SU-DHL-6 (cell line): ENCODE results near the gene ITGB7.

Source experiments
- H2AFZ ChIP-seq: fragments of 200-600 bp; sonication (generic); 2 replicates; pipeline ENCODE4 v1.6.1; 2014; ENCODE audit warnings: low read depth, mild to moderate bottlenecking, moderate library complexity, mixed read lengths, antibody characterized with exemption, low read length; ENCODE audit not compliant: severe bottlenecking
- H3F3A ChIP-seq: fragments of 200-600 bp; shearing (Covaris generic); 2 replicates; pipeline ENCODE4 v1.6.0; 2016; ENCODE audit warnings: antibody characterized with exemption, mild to moderate bottlenecking; ENCODE audit not compliant: insufficient read depth
- H3K27ac ChIP-seq: fragments of 200-600 bp; sonication (generic); 2 replicates; pipeline ENCODE4 v1.5.1; 2016; ENCODE audit warnings: low read depth, mild to moderate bottlenecking, low read length, moderate library complexity, mixed read lengths
- H3K27me3 ChIP-seq: fragments of 200-600 bp; sonication (generic), shearing (Covaris generic); 2 replicates; pipeline ENCODE4 v1.6.0; 2014; ENCODE audit warnings: mild to moderate bottlenecking, low read length
- H3K36me3 ChIP-seq: fragments of 200-600 bp; sonication (generic); 2 replicates; pipeline ENCODE4 v1.6.1; 2014; ENCODE audit warnings: mild to moderate bottlenecking, low read length, mixed read lengths
- H3K4me2 ChIP-seq: fragments of 300-600, 200-600 bp; shearing (Covaris generic), sonication (generic); 2 replicates; pipeline ENCODE4 v1.6.0; 2014; ENCODE audit warnings: low read length, low read depth, mild to moderate bottlenecking; ENCODE audit not compliant: poor library complexity, severe bottlenecking
- H3K4me3 ChIP-seq: fragments of 200-600 bp; sonication (generic); 2 replicates; pipeline ENCODE4 v1.5.1; 2014; ENCODE audit warnings: antibody characterized with exemption, low read length, mild to moderate bottlenecking, mixed read lengths; ENCODE audit not compliant: insufficient read depth, poor library complexity, severe bottlenecking
- H3K79me2 ChIP-seq: fragments of 200-600 bp; sonication (generic); 2 replicates; pipeline ENCODE4 v1.6.1; 2014; ENCODE audit warnings: mild to moderate bottlenecking, low read length, moderate library complexity; ENCODE audit not compliant: insufficient read depth
- H3K9ac ChIP-seq: fragments of 200-600 bp; sonication (generic); 2 replicates; pipeline ENCODE4 v1.7.0; 2014; ENCODE audit warnings: mild to moderate bottlenecking, low read length
- H3K9me2 ChIP-seq: fragments of 200-600 bp; sonication (generic); replicated peaks from 2 replicates; pipeline ENCODE4 v1.6.1; 2014; ENCODE audit warnings: low read length; ENCODE audit not compliant: insufficient read depth
- H3K9me3 ChIP-seq: fragments of 200-600 bp; sonication (generic); 2 replicates; pipeline ENCODE4 v1.6.1; 2014; ENCODE audit warnings: low read length, mixed read lengths; ENCODE audit not compliant: insufficient read depth
- H4K20me1 ChIP-seq: fragments of 200-600 bp; sonication (generic); 2 replicates; pipeline ENCODE4 v1.6.1; 2014; ENCODE audit warnings: low read depth, mild to moderate bottlenecking, antibody characterized with exemption, low read length, moderate library complexity, mixed read lengths
- EZH2phosphoT487 ChIP-seq: fragments of 200-600 bp; sonication (generic), shearing (Covaris generic); conservative IDR thresholded peaks from 2 replicates; pipeline ENCODE4 v1.6.1; 2018; ENCODE audit warnings: mild to moderate bottlenecking, antibody characterized with exemption, low read length, moderate library complexity, mixed read lengths
- TF ChIP-seq, protein P1 (sequence below): fragments of 200-600 bp; sonication (generic); IDR thresholded peaks from one replicate; pipeline ENCODE4 v1.5.1; 2017; ENCODE audit warnings: antibody characterized with exemption, mild to moderate bottlenecking, low read length, moderate library complexity; ENCODE audit not compliant: insufficient read depth, poor library complexity, severe bottlenecking

ITGB7 gene

DNA sequence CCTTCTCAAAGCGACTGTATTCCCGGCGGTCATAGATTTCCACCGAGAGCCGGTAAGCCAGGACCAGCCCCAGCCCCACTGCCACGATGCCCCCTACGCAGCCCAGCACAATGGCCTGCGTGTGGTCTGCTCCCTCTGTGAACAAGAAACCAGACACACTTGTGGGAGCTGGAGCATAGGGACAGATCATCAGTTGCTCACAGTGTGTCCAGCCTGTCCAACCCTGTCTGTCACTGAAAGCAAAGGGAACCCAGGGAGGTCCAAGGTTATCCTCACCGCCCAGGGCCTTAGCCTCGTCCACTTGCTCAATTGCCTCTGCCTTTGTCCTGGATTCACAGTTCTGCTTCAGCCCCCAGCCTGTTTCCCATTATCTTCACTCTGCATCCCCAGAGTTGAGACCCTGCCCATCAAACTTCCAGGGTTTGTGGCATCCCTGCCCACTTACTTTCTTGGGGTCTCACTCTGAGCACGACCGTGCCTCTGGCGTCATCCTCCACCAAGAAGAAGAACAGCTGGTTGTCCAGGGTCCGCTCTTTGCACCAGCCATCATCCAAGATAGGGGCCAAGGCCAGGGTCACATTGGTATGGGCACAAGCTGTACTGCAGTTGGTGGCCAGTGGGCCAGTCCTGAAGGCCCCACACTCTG is 15.0 kb downstream of the ITGB7 start:
- H3K9me2 ChIP-seq: no peaks in the 10 kb centered on the region
- no peaks in the 10 kb centered on the region for H3K79me2 ChIP-seq
- H3K4me3 ChIP-seq: no peak overlapping the region
- H3K27me3 ChIP-seq: no peaks in the 10 kb centered on the region
- H3K9ac ChIP-seq: no peak overlapping the region
- no peak overlapping the region for H3K4me2 ChIP-seq
- H3K9me3 ChIP-seq: no peaks in the 10 kb centered on the region
- H4K20me1 ChIP-seq: no peaks in the 10 kb centered on the region
- H3K36me3 ChIP-seq: no peaks in the 10 kb centered on the region
- TF ChIP-seq, protein P1, sequence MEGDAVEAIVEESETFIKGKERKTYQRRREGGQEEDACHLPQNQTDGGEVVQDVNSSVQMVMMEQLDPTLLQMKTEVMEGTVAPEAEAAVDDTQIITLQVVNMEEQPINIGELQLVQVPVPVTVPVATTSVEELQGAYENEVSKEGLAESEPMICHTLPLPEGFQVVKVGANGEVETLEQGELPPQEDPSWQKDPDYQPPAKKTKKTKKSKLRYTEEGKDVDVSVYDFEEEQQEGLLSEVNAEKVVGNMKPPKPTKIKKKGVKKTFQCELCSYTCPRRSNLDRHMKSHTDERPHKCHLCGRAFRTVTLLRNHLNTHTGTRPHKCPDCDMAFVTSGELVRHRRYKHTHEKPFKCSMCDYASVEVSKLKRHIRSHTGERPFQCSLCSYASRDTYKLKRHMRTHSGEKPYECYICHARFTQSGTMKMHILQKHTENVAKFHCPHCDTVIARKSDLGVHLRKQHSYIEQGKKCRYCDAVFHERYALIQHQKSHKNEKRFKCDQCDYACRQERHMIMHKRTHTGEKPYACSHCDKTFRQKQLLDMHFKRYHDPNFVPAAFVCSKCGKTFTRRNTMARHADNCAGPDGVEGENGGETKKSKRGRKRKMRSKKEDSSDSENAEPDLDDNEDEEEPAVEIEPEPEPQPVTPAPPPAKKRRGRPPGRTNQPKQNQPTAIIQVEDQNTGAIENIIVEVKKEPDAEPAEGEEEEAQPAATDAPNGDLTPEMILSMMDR: no peak
- TF ChIP-seq EZH2phosphoT487: no peak
- H2AFZ ChIP-seq: no peak overlapping the region
- peaks cover 10% of the 10 kb centered on the region for H3F3A ChIP-seq
- no peak overlapping the region for H3K27ac ChIP-seq

DNA sequence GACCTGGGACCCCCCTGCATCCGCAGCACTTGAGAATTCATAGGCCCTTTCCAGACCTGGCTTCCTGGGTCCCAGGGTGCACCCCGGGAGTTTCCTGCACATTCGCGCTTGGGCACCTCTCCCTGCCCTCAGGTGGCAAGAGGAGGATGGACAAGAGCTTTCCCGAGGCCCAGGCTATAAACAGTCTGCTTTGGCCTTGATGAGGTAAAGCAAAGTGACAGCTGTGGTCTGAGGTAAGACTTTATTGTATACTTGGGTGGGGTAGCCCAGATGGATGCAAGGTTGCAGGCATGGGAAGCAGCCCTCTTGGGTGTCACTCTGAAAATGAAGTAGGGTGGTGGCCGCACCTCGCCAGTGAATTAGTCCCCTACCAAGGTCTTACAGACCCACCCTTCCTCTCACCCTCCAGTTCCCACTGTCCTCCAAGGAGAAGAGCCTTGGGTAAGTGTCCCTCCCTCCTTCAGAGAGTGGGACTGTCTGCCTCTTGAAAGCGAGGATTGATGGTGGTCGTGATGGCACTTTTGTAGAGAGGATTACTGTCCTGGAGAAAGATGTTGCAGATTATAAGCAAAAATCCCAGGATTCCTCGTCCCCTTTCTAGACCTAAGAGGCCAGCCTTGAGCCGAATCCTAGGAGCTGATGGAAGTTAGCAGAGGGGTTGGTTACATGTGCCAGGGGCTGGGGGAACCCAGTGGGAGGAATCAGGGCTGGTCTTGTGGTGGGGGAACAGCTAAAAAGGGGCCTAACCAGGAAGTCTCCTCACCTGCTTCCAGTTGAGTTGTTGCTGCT is 15.8 kb downstream of the ITGB7 start:
- no peak overlapping the region for H3K27ac ChIP-seq
- H3K27me3 ChIP-seq: no peaks in the 10 kb centered on the region
- H3K36me3 ChIP-seq: no peaks in the 10 kb centered on the region; the same call in 1 of the 2 replicates
- H3K9ac ChIP-seq: no peak overlapping the region
- H3K79me2 ChIP-seq: no peaks in the 10 kb centered on the region
- H3K4me3 ChIP-seq: no peak overlapping the region
- TF ChIP-seq, protein P1: no peak
- H2AFZ ChIP-seq: no peak overlapping the region
- no peaks in the 10 kb centered on the region for H4K20me1 ChIP-seq
- H3F3A ChIP-seq: peaks cover 13% of the 10 kb centered on the region
- H3K4me2 ChIP-seq: no peak overlapping the region
- H3K9me2 ChIP-seq: no peaks in the 10 kb centered on the region
- H3K9me3 ChIP-seq: no peaks in the 10 kb centered on the region

DNA sequence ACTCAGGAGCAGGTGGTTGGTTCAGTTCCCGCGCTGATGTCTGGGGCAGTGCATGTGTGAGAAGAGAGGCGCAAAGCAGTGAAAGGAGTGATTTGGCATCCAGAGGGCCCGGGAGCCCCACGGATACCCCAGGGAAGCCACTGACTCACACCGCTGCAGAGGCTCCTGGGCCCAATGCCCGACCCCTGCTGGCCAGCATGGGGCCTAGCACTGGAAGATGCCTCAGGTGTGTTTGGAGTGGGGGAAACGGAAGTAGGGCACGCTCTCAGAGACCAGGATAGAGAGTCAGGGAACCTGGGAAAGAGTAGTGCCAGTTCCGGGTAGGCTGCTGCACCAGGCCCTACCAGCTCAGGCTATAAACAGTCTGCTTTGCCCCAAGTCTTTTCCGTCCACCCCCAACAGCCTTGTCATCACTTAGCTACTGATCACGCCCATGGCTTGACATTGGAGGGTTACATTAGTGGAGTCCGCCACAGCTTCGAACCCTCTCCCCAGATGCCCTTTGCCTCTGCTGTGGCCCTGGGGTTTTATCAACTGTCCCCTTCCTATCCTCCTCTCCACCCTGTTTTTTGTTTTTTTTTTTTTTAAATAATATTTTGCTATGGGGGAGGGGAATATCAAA is 16.8 kb downstream of the ITGB7 start:
- no peak for TF ChIP-seq EZH2phosphoT487
- TF ChIP-seq, protein P1: peak; percentile 73
- Histone ChIP-seq H3K27me3 (no peaks in the 10 kb centered on the region), H3K79me2 (no peaks in the 10 kb centered on the region), H3F3A (peaks cover 13% of the 10 kb centered on the region), H3K36me3 (peaks cover 4% of the 10 kb centered on the region; the same call in 1 of the 2 replicates), H3K9me2 (no peaks in the 10 kb centered on the region), H4K20me1 (no peaks in the 10 kb centered on the region), H3K4me2 (no peak overlapping the region), H2AFZ (no peak overlapping the region), H3K9ac (no peak overlapping the region), H3K9me3 (no peaks in the 10 kb centered on the region), H3K27ac (no peak overlapping the region), H3K4me3 (no peak overlapping the region)
